Measurements from ENCODE around the gene SLC1A2. TPM values are rescaled to one million over a fixed set of nuclear protein-coding genes. Genes with fewer than 3 reads are reported as not detected.

Gene SLC1A2
- total RNA-seq, 4 donors from 2014 or later, result 0.27 to 0.80 (median 0.79) TPM; not detected in 1

DNA sequence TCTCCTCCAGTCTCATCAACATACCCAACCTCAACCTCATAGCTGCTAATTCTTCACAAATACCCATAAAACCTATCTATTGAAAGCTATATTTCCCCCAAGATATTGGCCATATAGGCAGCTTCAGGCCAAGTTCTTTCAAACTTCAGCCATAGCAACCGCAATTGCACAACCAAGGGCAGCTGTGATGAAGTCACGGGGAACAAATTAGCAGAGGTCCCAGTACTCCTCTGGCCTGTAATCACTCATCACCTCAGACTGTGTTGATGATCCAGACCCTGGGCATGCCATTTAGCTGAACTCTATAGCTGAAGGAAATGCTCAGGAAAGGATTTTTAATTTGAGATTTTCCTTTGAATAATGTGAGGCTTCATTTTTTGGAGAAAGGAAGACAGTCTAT lies 84.1 kb downstream of the SLC1A2 start:
- 97% methylated on average over 2 of the region's 2 CpGs; no CpG with 5 or more reads in 1 of the 2 donors for WGBS, 2 donors (ENCODE audit: low coverage in 1 of 2)
- H3K4me1 ChIP-seq, result no peaks in the 10 kb centered on the region
- in situ Hi-C loops (cut with MboI; ENCODE audit: low pct_ligation_motif_present in 1 of 4, low pct_unique_long_range_greater_than_20kb in 1 of 4, low sequenced_read_pairs in 3 of 4), result no loop called here
- TF ChIP-seq EP300 (IDR thresholded peaks at IDR 0.05; ENCODE audit: low read depth) (no peak), POLR2AphosphoS5 (IDR thresholded peaks at IDR 0.05) (no peak), POLR2A (IDR thresholded peaks at IDR 0.05) (no peak)
- TF ChIP-seq, protein P1, sequence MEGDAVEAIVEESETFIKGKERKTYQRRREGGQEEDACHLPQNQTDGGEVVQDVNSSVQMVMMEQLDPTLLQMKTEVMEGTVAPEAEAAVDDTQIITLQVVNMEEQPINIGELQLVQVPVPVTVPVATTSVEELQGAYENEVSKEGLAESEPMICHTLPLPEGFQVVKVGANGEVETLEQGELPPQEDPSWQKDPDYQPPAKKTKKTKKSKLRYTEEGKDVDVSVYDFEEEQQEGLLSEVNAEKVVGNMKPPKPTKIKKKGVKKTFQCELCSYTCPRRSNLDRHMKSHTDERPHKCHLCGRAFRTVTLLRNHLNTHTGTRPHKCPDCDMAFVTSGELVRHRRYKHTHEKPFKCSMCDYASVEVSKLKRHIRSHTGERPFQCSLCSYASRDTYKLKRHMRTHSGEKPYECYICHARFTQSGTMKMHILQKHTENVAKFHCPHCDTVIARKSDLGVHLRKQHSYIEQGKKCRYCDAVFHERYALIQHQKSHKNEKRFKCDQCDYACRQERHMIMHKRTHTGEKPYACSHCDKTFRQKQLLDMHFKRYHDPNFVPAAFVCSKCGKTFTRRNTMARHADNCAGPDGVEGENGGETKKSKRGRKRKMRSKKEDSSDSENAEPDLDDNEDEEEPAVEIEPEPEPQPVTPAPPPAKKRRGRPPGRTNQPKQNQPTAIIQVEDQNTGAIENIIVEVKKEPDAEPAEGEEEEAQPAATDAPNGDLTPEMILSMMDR (IDR thresholded peaks at IDR 0.05), result no peak
- DNase-seq, result no peak
- intact Hi-C loops (cut with DNase I; ENCODE audit: low total_unique reads), result no loop called here
- H3K9me3 ChIP-seq, result no peaks in the 10 kb centered on the region
- no peaks in the 10 kb centered on the region for H3K27me3 ChIP-seq
- no peak overlapping the region for H3K4me3 ChIP-seq
- H3K36me3 ChIP-seq, result no peaks in the 10 kb centered on the region
- H3K27ac ChIP-seq, result no peak overlapping the region

DNA sequence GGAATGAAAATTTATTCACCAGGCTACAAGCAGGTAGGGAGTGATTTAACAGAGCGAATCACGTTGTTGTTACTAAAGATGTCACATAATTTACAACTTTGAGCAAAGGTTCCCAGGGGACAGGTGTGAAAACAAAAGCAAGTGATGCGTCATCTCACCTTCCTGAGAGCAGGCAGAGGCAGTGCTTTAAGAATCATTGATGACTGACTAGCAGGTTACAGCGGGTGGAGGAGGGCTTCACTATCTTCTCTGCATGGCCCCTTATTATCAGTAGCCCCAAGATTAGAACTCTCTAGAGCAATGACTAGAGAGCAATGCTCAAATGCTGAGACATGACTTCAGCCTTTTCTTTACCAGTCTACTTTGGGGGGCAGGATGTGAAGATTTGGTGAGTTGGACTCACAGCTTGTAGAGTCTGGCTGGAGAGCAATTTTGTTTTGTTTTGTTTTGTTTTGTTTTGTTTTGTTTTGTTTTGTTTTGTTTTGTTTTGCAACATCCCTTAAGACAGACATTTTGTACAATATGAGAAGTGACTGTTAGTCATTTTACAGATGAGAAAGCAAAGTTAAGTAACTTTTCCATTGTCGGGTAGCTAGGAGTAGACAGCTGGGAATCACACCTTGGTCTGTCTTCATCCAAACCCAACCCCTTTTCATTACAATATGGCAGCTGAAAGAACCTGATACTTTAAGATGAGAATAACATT lies 84.8 kb downstream of the SLC1A2 start:
- no peak for TF ChIP-seq POLR2AphosphoS5 (IDR thresholded peaks at IDR 0.05)
- TF ChIP-seq EP300 (IDR thresholded peaks at IDR 0.05; ENCODE audit: low read depth), result no peak
- no peak for TF ChIP-seq POLR2A (IDR thresholded peaks at IDR 0.05)
- TF ChIP-seq, protein P1 (IDR thresholded peaks at IDR 0.05), result no peak
- Histone ChIP-seq H3K9me3 (no peaks in the 10 kb centered on the region), H3K36me3 (no peaks in the 10 kb centered on the region), H3K4me3 (no peak overlapping the region), H3K27me3 (no peaks in the 10 kb centered on the region), H3K27ac (no peak overlapping the region), H3K4me1 (no peaks in the 10 kb centered on the region)
- intact Hi-C loops (cut with DNase I; ENCODE audit: low total_unique reads) (no loop called here), in situ Hi-C loops (cut with MboI; ENCODE audit: low pct_ligation_motif_present in 1 of 4, low pct_unique_long_range_greater_than_20kb in 1 of 4, low sequenced_read_pairs in 3 of 4) (no loop called here)
- 60 to 63% methylated on average over 3 to 5 of the region's 5 CpGs for WGBS, 2 donors (ENCODE audit: low coverage in 1 of 2)
- no peak for DNase-seq

DNA sequence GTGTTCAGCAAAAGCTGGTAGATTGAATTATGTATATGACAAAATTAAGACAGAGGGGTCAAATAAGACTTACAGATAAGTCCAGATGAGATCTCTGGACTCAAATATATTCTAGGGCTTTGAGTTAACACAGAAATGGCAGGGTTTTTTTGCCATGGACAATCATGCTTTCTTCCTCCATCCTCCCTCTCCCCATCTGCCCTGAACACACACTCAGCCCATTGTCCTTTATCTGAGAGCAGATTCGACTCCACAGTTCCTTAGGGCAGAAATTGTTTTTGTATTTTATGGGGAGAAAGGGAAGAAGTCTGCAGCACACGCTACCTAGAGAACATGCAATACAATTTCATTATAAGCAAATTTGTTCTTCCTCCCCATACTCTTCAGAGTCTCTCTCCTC lies 86.8 kb downstream of the SLC1A2 start:
- 83 to 93% methylated on average over 1 to 2 of the region's 2 CpGs for WGBS, 2 donors (ENCODE audit: low coverage in 1 of 2)
- Histone ChIP-seq H3K27me3 (no peaks in the 10 kb centered on the region), H3K9me3 (no peaks in the 10 kb centered on the region), H3K4me3 (no peak overlapping the region), H3K27ac (no peak overlapping the region), H3K4me1 (no peaks in the 10 kb centered on the region), H3K36me3 (no peaks in the 10 kb centered on the region)
- in situ Hi-C loops (cut with MboI; ENCODE audit: low pct_ligation_motif_present in 1 of 4, low pct_unique_long_range_greater_than_20kb in 1 of 4, low sequenced_read_pairs in 3 of 4), result no loop called here
- intact Hi-C loops (cut with DNase I; ENCODE audit: low total_unique reads), result no loop called here
- no peak for DNase-seq
- TF ChIP-seq EP300 (IDR thresholded peaks at IDR 0.05; ENCODE audit: low read depth) (no peak), POLR2AphosphoS5 (IDR thresholded peaks at IDR 0.05) (no peak)

DNA sequence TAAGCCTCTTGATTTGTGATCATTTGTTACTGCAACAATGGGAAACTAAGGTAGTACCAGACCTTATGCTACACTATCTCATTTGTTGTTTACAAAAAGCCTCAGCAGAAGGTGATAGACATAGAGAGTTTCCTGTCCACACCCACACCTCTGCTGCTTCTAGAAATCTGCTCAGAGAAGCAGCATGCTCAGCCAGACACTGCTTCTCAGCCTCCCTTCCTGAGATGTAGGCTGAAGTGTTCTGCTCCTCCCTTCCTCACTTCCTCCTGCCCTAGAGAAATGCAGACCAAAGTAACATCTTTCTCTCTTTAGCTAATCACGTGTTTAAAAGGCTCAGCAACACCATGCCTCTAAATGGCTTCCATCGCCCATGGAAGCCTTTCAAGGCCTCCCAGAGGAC lies 88.4 kb downstream of the SLC1A2 start:
- no peaks in the 10 kb centered on the region for H3K27me3 ChIP-seq
- no peak for TF ChIP-seq POLR2A (IDR thresholded peaks at IDR 0.05)
- TF ChIP-seq POLR2AphosphoS5 (IDR thresholded peaks at IDR 0.05), result no peak
- TF ChIP-seq, protein P1 (IDR thresholded peaks at IDR 0.05), result no peak
- no peak for TF ChIP-seq EP300 (IDR thresholded peaks at IDR 0.05; ENCODE audit: low read depth)
- intact Hi-C loops (cut with DNase I; ENCODE audit: low total_unique reads), result no loop called here
- H3K9me3 ChIP-seq, result no peaks in the 10 kb centered on the region
- H3K36me3 ChIP-seq, result no peaks in the 10 kb centered on the region
- WGBS, 2 donors (ENCODE audit: low coverage in 1 of 2), result 69 to 76% methylated on average over 2 of the region's 2 CpGs
- in situ Hi-C loops (cut with MboI; ENCODE audit: low pct_ligation_motif_present in 1 of 4, low pct_unique_long_range_greater_than_20kb in 1 of 4, low sequenced_read_pairs in 3 of 4), result no loop called here
- H3K4me1 ChIP-seq, result no peaks in the 10 kb centered on the region
- no peak for DNase-seq
- H3K27ac ChIP-seq, result peak overlapping the region in 1 of 4 donors; percentile 14
- H3K4me3 ChIP-seq, result no peak overlapping the region
